PFSK-1 (cell line): Measurements from ENCODE around the gene CFAP73.

Experiments used
- FOXP2 ChIP-seq: optimal IDR thresholded peaks from 2 replicates; pipeline ENCODE3; 2011; ENCODE audit warnings: borderline replicate concordance, control low read depth, inconsistent platforms; ENCODE audit not compliant: insufficient read depth; ENCODE audit errors: extremely low read length, extremely low read depth
- POLR2AphosphoS5 ChIP-seq: IDR thresholded peaks from 2 replicates; pipeline ENCODE4 v1.6.1; 2012; ENCODE audit warnings: low read depth, mild to moderate bottlenecking, control low read depth, low read length, moderate library complexity
- REST ChIP-seq, 2 experiments: IDR thresholded peaks; 2 replicates each; pipeline versions ENCODE4 v1.6.1 to v1.8.0; 2011 to 2012; ENCODE audit warnings: low read depth in 2 of 2, low read length in 2 of 2, control low read depth in 1 of 2, inconsistent platforms in 1 of 2, mild to moderate bottlenecking in 1 of 2, moderate library complexity in 1 of 2; ENCODE audit not compliant: insufficient read depth in 1 of 2
- SIN3A ChIP-seq: IDR thresholded peaks from 2 replicates; pipeline ENCODE4 v1.6.1; 2012; ENCODE audit warnings: mild to moderate bottlenecking, low read length, moderate library complexity, borderline replicate concordance; ENCODE audit not compliant: insufficient read depth
- TAF1 ChIP-seq: IDR thresholded peaks from 2 replicates; pipeline ENCODE4 v1.6.1; 2012; ENCODE audit warnings: low read length, control low read depth, borderline replicate concordance; ENCODE audit not compliant: insufficient read depth

- TF ChIP-seq SIN3A (no peak), TAF1 (no peak), FOXP2 (no peak), REST (IDR thresholded peaks at IDR 0.05; ENCODE audit: insufficient read depth in 1 of 2, low read depth in 2 of 2, low read length in 2 of 2) (no peak), POLR2AphosphoS5 (no peak)
Measured at GRCh38 chr12:113108308-113108707, 41.2 kb upstream of the CFAP73 start.
